ENCODE results near the gene MYH15. TPM values are rescaled to one million over a fixed set of nuclear protein-coding genes. Genes with fewer than 3 reads are reported as not detected.

The MYH15 gene
- total RNA-seq, 1 experiment from 2014 or later: 0.09 TPM

- POLR2A ChIA-PET: no interaction called here
- H3K4me1 Mint-ChIP-seq: peaks cover 29% of the 10 kb centered on the region
- H3K36me3 Mint-ChIP-seq: no peaks in the 10 kb centered on the region
- CTCF ChIA-PET: no interaction called here
- H3K27ac Mint-ChIP-seq: no peak overlapping the region
- no peak overlapping the region for H3K4me3 Mint-ChIP-seq
- no peaks in the 10 kb centered on the region for H3K9me3 Mint-ChIP-seq
- TF ChIP-seq JAZF1 (CRISPR knock-in tag; IDR thresholded peaks at IDR 0.05) (no peak), ZNF121 (CRISPR knock-in tag; IDR thresholded peaks at IDR 0.05) (no peak), FOXJ3 (CRISPR knock-in tag; IDR thresholded peaks at IDR 0.05; ENCODE audit: borderline replicate concordance) (no peak), ZNF416 (CRISPR knock-in tag; IDR thresholded peaks at IDR 0.05) (no peak), E2F4 (CRISPR knock-in tag; IDR thresholded peaks at IDR 0.05; ENCODE audit: borderline replicate concordance, low read depth) (no peak), PREB (CRISPR knock-in tag; IDR thresholded peaks at IDR 0.05; ENCODE audit: borderline replicate concordance) (no peak), ZNF263 (CRISPR knock-in tag; IDR thresholded peaks at IDR 0.05; ENCODE audit: low read depth) (no peak), ZMAT4 (CRISPR knock-in tag; IDR thresholded peaks at IDR 0.05) (no peak), TEAD1 (CRISPR knock-in tag; IDR thresholded peaks at IDR 0.05) (no peak), PRDM15 (CRISPR knock-in tag; IDR thresholded peaks at IDR 0.05) (no peak), JUN (CRISPR knock-in tag; IDR thresholded peaks at IDR 0.05) (no peak), ZNF423 (CRISPR knock-in tag; IDR thresholded peaks at IDR 0.05) (no peak), ZNF396 (CRISPR knock-in tag; IDR thresholded peaks at IDR 0.05; ENCODE audit: borderline replicate concordance) (no peak)
- H3K27me3 Mint-ChIP-seq (ENCODE audit: low read depth): no peaks in the 10 kb centered on the region
- DNase-seq (ENCODE audit: low spot score) (no peak), ATAC-seq (no peak)
Measured at GRCh38 chr3:108391917-108392593, 118.3 kb downstream of the MYH15 start.

GRCh38 chr3:108389372-108389771 lies 121.0 kb downstream of the MYH15 start:
- peaks cover 23% of the 10 kb centered on the region for H3K4me1 Mint-ChIP-seq
- ATAC-seq (peak; percentile 46), DNase-seq (ENCODE audit: low spot score) (no peak)
- no peak overlapping the region for H3K4me3 Mint-ChIP-seq
- no peaks in the 10 kb centered on the region for H3K27me3 Mint-ChIP-seq (ENCODE audit: low read depth)
- ChIA-PET POLR2A (no interaction called here), CTCF (no interaction called here)
- no peaks in the 10 kb centered on the region for H3K9me3 Mint-ChIP-seq
- no peaks in the 10 kb centered on the region for H3K36me3 Mint-ChIP-seq
- H3K27ac Mint-ChIP-seq: no peak overlapping the region
- TF ChIP-seq USF2 (CRISPR knock-in tag; IDR thresholded peaks at IDR 0.05) (no peak), FOXK1 (CRISPR knock-in tag; IDR thresholded peaks at IDR 0.05) (no peak), CREM (CRISPR knock-in tag; IDR thresholded peaks at IDR 0.05) (no peak), RELA (CRISPR knock-in tag; IDR thresholded peaks at IDR 0.05; ENCODE audit: borderline replicate concordance) (no peak), E2F5 (CRISPR knock-in tag; IDR thresholded peaks at IDR 0.05) (no peak), SMAD3 (CRISPR knock-in tag; IDR thresholded peaks at IDR 0.05; ENCODE audit: borderline replicate concordance) (no peak), HMGXB4 (CRISPR knock-in tag; IDR thresholded peaks at IDR 0.05) (no peak), ZMAT4 (CRISPR knock-in tag; IDR thresholded peaks at IDR 0.05) (no peak), IRF2 (CRISPR knock-in tag; IDR thresholded peaks at IDR 0.05; ENCODE audit: borderline replicate concordance, low read depth) (no peak), ZNF219 (CRISPR knock-in tag; IDR thresholded peaks at IDR 0.05; ENCODE audit: borderline replicate concordance) (no peak), NR1H2 (CRISPR knock-in tag; IDR thresholded peaks at IDR 0.05) (no peak), CBFB (CRISPR knock-in tag; IDR thresholded peaks at IDR 0.05; ENCODE audit: low read depth) (no peak)
